ENCODE data around the gene KCTD16.

The KCTD16 gene

DNA sequence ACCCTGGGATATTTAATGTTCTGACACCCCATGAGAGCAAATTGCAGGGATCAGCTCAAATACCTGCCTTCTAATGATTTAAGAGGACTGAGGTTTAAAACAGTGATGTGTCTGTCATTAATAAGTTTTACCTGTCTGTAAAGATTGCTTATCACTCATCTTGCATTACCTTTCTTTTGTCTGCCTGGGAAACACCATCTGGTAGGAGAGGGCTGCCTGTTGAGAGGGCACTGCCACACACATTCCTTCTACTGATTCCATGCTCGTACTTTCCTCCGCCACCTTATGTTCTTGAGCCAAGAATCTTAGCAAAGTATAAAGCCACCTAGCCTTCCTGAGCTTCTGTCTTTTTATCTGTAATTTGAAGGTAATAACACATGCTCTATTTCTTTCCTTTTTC lies 118.6 kb downstream of the KCTD16 start:
- DNase-seq (ENCODE audit: low spot score), result no peak

DNA sequence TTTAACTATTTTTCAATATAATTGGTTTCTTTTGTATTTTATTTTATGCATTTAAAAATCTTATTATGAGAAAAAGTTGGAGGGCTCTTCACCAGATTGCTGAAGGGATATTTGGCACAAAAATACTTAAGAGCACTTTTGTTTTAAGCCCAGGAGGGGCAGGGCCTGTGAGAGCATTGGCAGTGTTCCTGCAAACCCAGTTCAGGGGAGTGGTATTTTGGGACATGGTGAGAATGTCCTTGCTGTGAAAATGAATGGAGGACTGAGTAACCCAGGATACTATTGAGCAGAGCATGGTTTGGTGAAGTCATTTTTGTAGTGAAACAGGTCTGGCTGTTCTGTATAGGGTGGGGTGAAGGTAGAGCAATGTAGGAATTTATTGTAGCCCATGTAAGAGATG lies 121.4 kb downstream of the KCTD16 start:
- DNase-seq (ENCODE audit: low spot score), result no peak

GRCh38 chr5:144295284-144295683 lies 124.6 kb downstream of the KCTD16 start:
- DNase-seq (ENCODE audit: low spot score), result no peak

GRCh38 chr5:144297081-144297480 lies 126.4 kb downstream of the KCTD16 start:
- no peak for DNase-seq (ENCODE audit: low spot score)

- DNase-seq (ENCODE audit: low spot score), result no peak
Measured at GRCh38 chr5:144298658-144299057, 128.0 kb downstream of the KCTD16 start.

DNA sequence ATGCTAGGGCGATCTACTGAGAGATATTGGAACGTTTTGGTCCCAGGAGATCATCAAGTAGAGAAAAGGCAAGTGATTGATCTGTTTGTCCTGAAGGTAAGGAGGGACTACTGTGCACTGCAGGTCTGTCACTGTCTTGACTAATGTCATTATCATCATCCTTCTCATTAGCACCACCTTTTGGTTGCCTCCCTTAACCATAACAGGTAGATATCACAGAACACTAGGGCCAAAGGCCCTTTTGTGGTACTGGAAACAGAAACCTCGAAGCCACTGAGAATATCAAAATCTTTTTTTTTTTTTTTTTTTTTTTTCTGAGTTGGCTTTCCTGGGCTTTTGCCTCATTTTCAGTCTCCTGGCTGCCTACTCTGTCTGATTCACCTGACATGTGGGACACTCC lies 134.0 kb downstream of the KCTD16 start:
- no peak for DNase-seq (ENCODE audit: low spot score)

DNA sequence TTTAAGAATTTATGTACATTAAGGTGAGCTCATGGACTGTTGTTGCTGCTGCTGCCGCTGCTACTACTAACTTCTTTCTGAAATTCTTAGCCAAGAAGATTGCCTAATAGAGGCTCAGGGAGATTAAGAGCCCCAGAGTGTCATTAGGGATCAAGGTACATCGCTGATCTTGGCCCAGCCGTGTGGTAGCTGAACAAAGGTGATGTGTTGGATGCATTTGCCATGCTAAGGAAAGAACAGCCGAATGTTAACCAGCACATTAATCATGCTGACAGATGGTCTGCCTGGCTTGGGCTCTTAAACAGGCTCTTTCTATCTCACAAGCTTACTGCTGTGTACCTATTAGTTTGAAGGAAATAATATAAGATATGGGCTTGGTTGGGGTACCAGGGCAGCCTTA lies 137.1 kb downstream of the KCTD16 start:
- no peak for DNase-seq (ENCODE audit: low spot score)

DNA sequence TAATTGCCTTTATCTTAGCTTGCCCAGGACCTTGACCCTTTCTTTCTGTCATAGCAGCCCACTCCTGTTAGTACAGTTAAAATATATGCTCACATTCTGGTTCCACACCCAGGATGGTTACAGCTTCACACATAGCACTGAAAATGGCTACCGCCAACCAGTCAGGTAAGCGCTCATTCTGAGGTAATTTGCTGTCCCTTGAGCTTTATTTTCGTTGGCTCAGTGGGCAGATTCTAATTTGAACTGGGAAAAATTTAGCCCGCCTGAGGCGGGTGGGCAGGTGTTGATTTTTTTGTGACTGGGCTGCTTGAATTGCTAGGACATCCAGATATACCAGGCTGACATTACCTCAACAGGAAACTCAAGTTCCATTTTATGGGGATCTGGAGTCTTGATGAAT lies 137.5 kb downstream of the KCTD16 start:
- DNase-seq (ENCODE audit: low spot score), result no peak

DNA sequence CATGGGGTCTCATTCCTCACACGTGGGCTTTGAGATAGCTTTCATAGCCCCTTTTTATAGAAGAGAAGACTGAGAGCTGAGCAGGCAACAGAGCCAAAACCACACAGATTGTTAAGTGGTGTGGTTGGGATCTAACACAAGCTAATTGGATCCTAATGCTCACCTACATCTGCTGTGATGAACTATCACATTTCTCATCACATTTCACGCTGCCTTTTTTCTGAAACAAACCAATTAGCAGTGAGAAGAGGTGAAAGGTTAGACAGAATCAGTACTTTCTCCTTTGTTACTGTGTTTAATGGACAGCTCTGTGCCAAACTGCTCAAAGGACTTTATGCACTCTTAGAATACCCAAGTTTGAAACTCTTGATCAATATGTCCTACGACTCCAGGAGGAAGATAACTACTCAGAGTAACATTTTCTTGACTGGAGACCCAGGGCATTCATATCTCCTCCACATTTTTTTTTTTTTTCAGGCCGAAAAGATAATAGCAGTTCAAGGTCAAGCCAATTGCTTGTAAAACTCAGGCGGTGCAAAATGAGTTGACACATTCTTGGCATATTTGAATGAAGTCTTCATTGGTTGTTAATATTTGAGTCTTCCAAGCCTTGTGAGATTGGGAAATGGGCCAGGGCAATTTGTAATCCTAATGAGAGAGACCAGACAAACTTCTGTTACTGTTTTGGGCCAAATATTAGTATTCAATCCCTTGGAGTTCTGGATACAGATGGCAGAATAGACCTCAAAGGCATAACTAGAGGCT lies 138.4 kb downstream of the KCTD16 start:
- no peak for DNase-seq (ENCODE audit: low spot score)

DNA sequence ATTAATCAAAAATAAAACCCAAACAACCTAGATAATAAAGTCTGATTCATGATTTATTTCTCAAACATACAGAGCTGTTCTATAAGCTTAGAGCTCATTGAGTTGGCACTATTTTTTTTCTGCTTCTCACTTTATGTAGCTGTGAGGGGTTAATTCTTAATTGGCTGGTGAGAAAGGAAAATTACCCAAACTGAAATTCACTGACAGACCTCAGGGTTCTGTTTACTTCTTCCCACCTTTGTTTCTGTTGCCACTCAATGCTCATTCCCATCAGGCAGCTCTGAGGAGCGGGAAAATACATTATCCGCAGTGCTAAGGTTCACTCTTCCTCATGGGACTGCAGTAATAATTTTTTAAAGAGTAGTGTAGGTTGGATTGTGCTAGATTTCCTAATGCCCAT lies 139.9 kb downstream of the KCTD16 start:
- no peak for DNase-seq (ENCODE audit: low spot score)

- no peak for DNase-seq (ENCODE audit: low spot score)
Measured at GRCh38 chr5:144313147-144313726, 142.6 kb downstream of the KCTD16 start.

GRCh38 chr5:144315026-144315425 lies 144.4 kb downstream of the KCTD16 start:
- no peak for DNase-seq (ENCODE audit: low spot score)

GRCh38 chr5:144315994-144316634 lies 145.4 kb downstream of the KCTD16 start:
- DNase-seq (ENCODE audit: low spot score), result no peak

DNA sequence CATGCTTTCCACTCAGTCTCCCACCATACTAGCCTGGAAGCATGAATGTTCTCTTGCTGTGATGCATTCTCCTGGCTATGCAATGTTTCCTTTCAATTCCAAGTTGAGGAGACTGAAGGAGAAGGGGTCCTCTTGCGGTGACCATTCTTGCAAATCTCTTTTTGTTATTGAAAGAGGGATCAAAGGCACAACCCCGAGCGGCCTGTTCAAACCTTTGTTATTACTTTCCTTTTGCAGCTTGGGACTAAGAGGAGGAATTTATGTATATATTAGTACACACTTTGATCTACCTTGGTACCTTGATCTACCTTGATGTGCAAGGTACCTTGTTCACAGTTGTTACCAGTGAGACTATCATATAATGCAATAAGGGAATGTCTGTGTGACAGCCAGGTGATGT lies 147.3 kb downstream of the KCTD16 start:
- no peak for DNase-seq (ENCODE audit: low spot score)

DNA sequence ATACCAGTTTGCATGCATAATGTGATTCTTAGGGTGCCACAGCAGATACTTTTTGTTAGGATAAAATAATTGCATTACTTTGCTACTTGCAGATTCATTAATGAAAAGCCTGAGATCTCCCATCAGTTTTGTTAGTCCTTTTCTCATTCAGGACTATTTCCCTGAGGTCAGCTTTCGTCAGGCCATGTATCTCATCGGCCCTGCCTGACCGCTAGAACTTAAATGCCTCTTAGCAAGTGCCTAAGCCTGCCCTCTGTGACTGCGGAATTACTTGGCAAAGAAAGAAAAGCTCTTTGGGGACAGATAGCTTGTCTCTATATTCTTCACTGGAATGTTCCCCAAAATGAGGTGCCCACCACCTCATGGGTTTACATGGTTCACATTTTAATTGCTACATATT lies 147.8 kb downstream of the KCTD16 start:
- no peak for DNase-seq (ENCODE audit: low spot score)

DNA sequence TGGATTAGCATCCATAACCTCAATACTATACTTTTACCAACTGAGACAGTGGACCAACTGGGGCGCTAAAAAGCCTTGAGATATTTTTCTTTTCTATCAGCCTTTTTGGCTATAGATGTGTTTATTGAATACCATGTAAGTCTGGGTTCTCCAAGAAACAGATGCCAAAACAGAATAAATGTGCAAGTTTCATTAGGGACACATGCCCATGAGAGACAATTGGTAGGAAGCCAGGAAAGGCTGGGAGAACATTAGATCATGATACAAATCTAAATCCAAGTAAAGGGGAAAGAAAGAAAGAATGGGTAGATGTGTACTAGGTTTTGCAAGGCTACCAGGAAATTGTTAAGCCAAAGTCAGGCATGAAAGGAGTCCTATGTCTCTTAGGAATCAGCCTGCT lies 152.5 kb downstream of the KCTD16 start:
- no peak for DNase-seq (ENCODE audit: low spot score)

DNA sequence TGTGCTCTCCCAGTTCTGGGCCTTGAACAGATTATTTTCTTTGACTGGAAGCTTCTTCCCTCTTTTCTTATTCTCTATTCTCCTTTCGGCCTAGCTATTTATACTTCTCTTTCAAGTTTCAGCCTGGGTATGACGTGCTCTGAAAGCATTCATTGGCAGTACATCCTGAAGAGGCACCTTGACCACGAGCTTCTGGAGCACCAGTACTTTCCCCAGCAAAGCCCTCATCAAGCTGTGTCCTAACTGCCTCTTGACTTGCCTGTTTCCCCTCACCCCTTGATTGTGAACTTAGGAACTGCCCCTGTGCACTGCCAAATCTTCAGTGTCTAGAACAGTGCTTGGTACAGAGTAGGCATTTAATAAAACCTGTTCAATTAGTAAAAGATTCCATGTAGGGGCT lies 154.9 kb downstream of the KCTD16 start:
- no peak for DNase-seq (ENCODE audit: low spot score)

DNA sequence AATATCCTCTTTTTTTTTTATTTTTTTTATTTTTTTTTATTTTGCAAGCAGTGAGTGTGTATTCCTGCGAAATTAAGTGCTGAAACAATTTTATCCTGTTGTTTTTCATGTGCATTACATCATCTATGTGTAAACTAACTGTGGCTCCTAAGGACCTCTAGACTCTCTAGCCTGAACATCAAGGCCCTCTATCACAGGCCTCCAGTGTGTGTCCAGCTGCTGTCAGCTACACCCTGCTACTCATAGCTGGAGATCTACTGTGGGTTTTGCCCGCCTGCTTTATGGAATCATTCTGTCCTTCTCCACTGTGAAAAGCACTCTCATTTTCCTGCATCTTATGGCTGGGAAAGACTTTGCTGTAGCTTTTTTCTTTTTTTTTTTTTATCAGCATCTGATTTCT lies 157.8 kb downstream of the KCTD16 start:
- no peak for DNase-seq (ENCODE audit: low spot score)

- no peak for DNase-seq (ENCODE audit: low spot score)
Measured at GRCh38 chr5:144328980-144329379, 158.3 kb downstream of the KCTD16 start.

DNA sequence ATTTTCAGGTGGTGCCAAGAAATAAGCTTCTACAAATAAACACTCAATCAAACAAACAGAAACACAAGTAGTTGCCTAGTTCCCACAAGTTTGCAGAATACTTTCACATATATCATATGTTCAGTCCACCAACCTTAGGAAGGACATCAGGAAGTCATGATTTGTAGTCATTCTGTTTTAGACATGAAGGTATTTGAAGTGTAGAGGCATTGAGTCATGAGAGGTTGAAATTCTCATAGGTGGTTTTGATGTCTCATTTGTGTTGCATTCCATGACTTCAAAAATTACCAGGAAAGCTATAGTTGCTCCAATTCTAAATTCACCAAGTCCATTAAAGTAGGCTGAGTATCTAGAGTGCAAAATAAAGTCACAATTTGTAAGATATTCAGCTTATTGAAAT lies 159.0 kb downstream of the KCTD16 start:
- no peak for DNase-seq (ENCODE audit: low spot score)

DNA sequence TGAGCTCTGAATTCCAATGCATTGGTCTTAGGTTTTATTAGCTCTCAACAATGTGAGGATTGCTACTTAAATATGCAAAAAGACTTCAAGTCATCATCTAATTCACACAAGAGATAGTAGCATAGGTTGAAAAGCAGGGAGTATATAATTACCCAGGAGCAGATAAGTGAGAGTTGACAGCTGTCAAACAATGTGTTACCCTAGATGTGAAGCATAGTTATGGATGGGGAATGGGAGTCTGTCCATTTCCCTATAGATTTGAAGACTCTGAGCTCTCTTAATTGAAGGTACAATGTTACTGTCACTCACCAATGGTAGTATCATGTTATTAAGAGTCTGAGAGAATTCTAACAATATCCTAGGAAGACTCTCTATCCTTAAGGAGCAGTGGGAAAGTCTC lies 160.7 kb downstream of the KCTD16 start:
- no peak for DNase-seq (ENCODE audit: low spot score)

GRCh38 chr5:144332265-144332664 lies 161.6 kb downstream of the KCTD16 start:
- no peak for DNase-seq (ENCODE audit: low spot score)

- no peak for DNase-seq (ENCODE audit: low spot score)
Measured at GRCh38 chr5:144333336-144333920, 162.8 kb downstream of the KCTD16 start.

Data from HuH-7.5 (cell line).